ENCODE measurements around the gene NXPH2.

DNA sequence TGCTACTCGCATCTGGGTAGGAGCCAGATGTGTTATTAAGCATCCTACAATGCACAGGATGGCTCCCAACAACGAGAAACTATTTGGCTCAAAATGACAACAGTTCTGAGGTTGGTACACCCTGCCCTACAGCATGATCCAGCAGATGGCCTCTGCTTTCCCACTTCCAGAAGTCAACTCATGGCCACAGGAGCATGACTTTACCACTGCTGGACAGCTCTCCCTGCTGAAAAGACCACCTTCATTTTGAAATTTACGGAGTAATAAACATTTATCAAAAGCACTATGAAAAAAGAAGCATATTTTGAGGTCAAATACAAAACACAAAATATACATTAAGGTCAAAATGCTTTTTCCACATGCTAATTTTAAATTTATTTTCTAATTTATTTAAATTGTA is 13.7 kb downstream of the NXPH2 start:
- TF ChIP-seq CHD2 (IDR thresholded peaks at IDR 0.05; ENCODE audit: low read length, partially characterized antibody) = no peak
- TF ChIP-seq, protein P1, sequence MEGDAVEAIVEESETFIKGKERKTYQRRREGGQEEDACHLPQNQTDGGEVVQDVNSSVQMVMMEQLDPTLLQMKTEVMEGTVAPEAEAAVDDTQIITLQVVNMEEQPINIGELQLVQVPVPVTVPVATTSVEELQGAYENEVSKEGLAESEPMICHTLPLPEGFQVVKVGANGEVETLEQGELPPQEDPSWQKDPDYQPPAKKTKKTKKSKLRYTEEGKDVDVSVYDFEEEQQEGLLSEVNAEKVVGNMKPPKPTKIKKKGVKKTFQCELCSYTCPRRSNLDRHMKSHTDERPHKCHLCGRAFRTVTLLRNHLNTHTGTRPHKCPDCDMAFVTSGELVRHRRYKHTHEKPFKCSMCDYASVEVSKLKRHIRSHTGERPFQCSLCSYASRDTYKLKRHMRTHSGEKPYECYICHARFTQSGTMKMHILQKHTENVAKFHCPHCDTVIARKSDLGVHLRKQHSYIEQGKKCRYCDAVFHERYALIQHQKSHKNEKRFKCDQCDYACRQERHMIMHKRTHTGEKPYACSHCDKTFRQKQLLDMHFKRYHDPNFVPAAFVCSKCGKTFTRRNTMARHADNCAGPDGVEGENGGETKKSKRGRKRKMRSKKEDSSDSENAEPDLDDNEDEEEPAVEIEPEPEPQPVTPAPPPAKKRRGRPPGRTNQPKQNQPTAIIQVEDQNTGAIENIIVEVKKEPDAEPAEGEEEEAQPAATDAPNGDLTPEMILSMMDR (IDR thresholded peaks at IDR 0.05) = no peak
- TF ChIP-seq EZH2phosphoT487 (IDR thresholded peaks at IDR 0.05; ENCODE audit: borderline replicate concordance, low read depth) = no peak
- TF ChIP-seq TCF12 (IDR thresholded peaks at IDR 0.05) = no peak
- TF ChIP-seq FOXM1 (IDR thresholded peaks at IDR 0.05; ENCODE audit: low read depth) = no peak
- TF ChIP-seq, protein P2, sequence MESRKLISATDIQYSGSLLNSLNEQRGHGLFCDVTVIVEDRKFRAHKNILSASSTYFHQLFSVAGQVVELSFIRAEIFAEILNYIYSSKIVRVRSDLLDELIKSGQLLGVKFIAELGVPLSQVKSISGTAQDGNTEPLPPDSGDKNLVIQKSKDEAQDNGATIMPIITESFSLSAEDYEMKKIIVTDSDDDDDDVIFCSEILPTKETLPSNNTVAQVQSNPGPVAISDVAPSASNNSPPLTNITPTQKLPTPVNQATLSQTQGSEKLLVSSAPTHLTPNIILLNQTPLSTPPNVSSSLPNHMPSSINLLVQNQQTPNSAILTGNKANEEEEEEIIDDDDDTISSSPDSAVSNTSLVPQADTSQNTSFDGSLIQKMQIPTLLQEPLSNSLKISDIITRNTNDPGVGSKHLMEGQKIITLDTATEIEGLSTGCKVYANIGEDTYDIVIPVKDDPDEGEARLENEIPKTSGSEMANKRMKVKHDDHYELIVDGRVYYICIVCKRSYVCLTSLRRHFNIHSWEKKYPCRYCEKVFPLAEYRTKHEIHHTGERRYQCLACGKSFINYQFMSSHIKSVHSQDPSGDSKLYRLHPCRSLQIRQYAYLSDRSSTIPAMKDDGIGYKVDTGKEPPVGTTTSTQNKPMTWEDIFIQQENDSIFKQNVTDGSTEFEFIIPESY (IDR thresholded peaks at IDR 0.05; ENCODE audit: borderline replicate concordance, low read depth) = no peak
- TF ChIP-seq, protein P3, sequence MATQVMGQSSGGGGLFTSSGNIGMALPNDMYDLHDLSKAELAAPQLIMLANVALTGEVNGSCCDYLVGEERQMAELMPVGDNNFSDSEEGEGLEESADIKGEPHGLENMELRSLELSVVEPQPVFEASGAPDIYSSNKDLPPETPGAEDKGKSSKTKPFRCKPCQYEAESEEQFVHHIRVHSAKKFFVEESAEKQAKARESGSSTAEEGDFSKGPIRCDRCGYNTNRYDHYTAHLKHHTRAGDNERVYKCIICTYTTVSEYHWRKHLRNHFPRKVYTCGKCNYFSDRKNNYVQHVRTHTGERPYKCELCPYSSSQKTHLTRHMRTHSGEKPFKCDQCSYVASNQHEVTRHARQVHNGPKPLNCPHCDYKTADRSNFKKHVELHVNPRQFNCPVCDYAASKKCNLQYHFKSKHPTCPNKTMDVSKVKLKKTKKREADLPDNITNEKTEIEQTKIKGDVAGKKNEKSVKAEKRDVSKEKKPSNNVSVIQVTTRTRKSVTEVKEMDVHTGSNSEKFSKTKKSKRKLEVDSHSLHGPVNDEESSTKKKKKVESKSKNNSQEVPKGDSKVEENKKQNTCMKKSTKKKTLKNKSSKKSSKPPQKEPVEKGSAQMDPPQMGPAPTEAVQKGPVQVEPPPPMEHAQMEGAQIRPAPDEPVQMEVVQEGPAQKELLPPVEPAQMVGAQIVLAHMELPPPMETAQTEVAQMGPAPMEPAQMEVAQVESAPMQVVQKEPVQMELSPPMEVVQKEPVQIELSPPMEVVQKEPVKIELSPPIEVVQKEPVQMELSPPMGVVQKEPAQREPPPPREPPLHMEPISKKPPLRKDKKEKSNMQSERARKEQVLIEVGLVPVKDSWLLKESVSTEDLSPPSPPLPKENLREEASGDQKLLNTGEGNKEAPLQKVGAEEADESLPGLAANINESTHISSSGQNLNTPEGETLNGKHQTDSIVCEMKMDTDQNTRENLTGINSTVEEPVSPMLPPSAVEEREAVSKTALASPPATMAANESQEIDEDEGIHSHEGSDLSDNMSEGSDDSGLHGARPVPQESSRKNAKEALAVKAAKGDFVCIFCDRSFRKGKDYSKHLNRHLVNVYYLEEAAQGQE (IDR thresholded peaks at IDR 0.05; ENCODE audit: low read depth, low read length) = no peak
- no peak for TF ChIP-seq RAD21 (IDR thresholded peaks at IDR 0.05; ENCODE audit: low read length)
- TF ChIP-seq TAF1 (IDR thresholded peaks at IDR 0.05; ENCODE audit: borderline replicate concordance, low read depth, low read length) = no peak
